Fibroblast of upper back skin (primary cell): ENCODE results near the gene MIA3.
"Not testable (repeated sequence)": the region's sequence is repeated elsewhere in the genome, so short reads cannot be mapped to it uniquely, and the experiment has no call there.

ENCODE experiments used
- DNase-seq: peaks from one replicate; pipeline ENCODE4 v3.0.0-alpha.2; 2013

The MIA3 gene

DNA sequence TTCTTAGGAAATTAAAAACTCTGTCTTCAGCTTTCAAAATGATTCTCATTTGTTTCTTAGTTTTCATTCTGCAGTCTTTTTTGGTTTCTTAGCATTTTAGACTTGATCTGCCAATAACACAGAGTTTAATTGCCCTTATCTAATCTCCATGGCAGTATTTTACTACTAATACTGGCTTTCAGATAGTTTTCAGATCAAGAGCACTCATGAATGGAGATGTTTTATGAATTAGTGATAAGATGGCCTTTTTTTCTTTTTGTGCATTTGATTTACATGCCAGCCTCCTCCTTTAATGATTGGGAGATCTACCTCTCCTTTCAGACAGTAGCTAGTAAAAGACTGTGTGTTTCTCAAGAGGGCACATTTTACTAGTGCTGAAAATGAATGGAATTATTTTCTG lies 5.6 kb downstream of the MIA3 start:
- no peak for DNase-seq

DNA sequence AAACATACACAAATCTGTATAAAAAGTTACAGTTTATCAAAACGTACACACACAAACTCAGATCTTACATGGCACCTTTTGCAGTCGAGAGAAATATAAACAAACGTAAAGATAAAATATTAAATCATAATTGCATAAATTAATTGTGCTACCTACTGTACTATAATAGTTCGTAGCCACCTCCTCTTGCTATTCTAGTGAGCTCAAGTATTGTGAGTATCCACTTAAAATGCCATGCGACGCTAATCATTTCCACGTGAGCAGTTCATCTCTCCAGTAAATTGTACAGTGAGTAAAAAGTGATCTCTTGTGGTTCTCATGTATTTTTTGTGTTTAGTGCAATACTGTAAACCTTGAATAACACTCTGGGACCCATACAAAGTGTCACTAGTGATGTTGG lies 6.3 kb downstream of the MIA3 start:
- DNase-seq, result no peak

DNA sequence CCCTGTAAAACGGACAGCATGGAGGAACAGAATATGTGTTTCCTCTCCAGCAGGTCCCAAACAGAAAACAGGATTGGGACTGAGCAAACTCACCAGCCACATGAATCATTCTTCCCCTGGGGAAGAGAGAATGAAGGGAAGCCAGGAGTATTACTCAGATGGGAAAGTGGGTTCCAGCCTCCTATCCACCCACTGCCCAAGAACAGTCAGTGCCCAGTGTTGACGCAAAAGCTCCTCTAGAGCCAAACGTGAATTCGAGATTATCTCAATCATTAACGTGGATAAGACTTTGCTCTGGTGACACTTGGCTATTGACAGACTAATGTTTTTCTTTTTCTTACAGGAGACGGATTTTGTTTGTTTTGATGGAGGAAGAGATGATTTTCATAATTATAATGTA lies 9.3 kb downstream of the MIA3 start:
- DNase-seq, result no peak

DNA sequence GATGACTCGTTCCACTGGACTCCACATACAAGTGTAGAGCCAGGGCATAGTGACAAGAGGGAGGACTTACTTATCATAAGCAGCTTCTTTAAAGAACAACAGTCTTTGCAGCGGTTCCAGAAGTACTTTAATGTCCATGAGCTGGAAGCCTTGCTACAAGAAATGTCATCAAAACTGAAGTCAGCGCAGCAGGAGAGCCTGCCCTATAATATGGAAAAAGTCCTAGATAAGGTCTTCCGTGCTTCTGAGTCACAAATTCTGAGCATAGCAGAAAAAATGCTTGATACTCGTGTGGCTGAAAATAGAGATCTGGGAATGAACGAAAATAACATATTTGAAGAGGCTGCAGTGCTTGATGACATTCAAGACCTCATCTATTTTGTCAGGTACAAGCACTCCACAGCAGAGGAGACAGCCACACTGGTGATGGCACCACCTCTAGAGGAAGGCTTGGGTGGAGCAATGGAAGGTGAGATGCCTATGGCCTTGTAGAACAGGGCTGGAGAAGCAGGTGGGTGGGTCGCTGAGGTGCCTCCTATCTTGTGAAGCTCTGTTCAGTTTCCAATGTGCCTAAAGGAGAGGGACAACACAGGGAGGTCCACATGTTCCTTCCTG lies 12.1 kb downstream of the MIA3 start:
- DNase-seq, result no peak

DNA sequence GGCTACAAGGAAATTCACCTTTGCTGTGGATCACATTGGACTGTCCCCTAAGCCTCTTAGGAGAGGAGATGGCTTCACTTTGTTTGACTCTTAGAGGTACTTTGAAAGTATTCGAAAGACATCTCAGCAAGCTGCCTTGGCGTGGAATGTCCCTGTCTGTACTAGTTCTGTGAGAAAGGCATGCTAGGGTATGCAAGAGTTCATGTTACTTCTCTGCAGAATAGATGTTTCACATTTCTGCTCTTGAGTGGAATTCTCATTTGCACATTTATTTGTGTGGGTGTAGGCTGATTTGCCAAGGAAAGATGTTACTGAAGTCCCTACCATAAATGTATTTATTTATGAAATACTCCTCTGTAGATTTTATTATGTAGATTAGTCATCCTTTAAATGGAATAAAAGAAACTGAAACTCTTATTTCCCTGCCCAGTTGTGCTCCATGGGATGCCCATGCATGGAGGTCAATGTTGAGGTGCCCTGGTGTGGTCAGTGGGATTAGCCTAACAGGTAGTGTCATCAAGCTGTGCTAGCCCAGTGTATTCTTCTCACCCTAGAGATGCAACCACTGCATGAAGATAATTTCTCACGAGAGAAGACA lies 13.8 kb downstream of the MIA3 start:
- no peak for DNase-seq

DNA sequence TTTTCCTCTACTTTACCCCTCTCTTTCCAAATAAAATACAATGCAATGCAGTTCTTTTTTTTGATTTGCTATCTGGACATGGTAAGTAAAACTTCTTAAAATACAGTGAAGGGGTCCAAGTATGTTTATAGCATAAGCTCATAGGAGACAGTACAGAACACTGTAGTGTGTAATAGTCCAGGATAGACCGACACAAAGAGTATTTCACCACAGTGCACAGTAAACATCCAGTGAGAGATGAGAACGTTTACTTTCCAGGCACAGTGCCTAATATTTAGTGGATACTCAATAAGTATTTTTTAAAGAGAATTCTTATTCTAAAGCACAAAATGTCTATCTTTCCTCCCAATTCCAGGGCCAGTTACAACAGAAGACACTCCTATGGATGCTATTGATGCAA lies 14.9 kb downstream of the MIA3 start:
- no peak for DNase-seq

DNA sequence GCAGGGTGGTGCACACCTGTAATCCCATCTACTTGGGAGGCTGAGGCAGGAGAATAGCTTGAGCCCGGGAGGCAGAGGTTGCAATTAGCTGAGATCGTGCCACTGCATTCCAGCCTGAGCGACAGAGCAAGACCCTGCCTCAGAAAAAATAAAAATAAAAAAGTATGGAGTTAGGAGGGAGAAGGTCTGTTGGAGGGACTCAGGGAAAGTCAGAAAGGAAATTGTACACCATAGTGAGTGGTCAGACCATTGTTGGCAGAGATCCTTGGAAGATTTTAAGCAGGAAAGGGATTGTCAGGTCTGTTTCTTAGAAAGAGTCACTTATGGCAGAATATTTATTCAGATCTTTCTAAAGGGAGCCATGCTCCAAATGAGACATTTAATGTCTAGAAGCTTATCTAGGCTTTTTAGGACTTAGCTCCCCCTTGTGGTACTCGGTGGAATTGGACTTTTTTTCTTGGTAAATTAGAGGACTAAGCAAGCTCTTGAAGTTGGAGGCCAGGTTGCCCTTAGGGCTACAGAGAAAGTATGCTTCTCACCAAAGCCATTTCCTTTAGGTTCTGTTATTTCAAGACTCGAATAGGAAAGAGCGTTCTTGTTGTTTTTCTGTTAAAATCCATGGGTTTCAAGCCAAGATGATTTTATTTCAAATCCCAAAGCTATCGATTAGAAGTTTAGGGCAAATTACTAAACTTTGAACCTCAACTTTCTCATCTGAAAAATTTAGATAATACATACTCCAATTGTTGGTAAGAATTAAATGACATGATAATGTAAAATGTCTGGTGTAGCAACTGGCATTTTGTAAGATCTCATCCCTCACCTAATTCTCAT lies 16.5 kb downstream of the MIA3 start:
- DNase-seq, result peak; percentile 91

DNA sequence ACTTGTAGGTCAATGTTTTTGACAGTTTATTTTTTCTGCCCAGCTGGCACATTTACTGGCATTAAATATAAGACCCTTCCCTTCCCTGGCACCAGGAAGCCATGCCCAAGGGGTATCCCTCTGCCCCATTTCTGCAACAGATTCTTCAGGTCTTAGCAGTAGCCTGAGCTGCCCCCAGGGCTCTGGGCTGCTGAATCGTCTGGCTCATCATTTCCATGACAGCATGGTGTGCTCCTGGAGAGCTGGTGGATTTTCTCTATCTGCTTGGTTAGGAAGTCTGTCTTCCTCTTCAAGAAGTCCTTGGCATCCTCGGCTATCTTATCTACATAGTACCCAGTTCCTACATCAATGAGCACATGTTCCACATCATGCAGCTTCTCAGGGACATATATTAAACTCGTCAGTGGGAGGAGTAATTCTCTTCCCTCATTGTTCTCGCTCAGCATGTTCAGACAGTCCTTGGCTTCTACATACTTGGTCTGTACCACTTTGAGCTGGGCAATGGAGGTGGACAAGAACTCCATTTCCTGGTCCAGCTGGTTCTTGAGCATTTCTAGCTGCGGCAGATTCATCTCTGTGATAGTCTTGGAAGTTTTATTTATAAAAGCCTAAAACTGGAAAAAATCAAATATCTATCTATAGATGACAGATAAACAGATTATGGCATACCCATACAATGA lies 23.5 kb downstream of the MIA3 start:
- no peak for DNase-seq

DNA sequence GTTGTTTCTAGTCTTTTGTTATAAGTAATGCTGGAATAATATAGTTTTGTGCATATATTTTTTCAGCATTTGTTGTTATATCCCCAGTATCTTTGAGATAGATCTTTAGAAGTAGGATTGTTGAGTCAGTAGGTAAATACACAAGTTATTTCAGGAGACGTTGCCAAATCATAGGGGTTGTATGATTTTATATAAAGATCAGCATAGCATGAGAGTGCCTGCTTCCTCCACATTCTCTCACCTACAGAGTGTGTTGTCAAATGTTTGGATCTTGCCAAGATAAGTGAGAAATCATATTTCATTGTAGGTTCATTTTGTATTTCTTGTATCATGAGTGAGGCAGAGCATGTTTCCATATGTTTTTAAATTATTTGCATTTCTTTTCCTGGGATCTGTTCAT lies 24.6 kb downstream of the MIA3 start:
- no peak for DNase-seq

DNA sequence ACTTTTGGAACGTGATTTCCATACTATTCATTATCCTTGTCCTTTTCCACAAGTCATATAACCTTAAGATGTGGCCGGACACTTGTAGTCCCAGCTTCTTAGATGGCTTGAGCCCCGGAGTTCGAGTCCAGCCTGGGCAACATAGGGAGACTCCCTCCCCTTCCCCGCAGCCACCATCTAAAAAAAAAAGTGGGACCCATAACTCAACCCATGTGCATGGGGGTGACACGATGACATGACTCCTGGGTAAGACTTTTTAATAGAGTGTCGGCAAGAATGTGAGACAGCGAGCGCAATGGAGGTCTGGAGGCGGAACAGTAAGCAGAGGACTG lies 25.7 kb downstream of the MIA3 start:
- no peak for DNase-seq

DNA sequence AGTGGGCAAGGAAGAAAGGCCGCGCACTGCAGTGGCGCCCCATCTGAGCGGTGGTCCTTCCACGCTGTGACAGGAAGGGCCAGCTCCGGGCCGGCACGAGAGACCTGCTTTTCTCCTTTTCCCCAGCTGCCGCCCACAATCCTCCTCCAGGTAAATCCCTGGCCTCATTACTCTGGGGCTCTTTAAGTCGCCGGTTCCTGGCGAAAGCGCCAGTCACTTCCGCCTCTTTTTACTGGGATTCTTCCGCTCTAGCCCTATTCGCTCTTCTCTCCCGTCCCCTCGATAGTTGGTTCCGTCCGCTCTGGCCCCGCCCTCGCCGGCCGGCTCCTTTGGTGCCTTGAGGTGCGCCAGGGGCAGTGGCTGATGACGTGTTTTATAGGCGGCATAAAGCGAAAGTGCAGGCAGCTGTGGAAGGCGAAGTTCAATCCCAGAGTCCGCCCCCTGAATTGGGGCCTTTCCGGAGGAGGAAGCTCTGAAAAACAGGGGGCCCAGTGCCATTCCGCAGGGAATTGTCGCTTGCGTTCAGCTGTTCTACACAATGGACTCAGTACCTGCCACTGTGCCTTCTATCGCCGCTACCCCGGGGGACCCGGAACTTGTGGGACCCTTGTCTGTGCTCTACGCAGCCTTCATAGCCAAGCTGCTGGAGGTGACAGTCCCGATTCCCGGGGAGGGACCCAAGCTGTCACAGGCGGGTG lies 26.2 kb downstream of the MIA3 start:
- peak; percentile 98 for DNase-seq

DNA sequence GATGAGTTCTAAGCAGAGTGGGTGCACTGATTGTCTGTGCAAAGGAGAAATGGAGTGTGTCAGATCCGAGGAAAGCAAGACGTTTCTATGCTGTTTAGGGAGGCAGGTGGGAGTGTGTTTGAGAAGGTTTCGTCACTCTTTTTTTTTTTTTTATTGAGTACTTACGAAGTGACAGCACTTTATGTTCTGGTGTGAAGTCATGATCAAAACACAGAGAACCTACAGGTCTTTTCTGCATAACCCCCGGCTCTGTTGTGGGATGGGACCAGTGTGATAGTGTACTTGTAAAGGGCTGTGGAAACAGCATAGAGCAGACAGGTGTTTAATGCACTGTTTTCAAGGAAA lies 26.7 kb downstream of the MIA3 start:
- DNase-seq, result peak; percentile 1

DNA sequence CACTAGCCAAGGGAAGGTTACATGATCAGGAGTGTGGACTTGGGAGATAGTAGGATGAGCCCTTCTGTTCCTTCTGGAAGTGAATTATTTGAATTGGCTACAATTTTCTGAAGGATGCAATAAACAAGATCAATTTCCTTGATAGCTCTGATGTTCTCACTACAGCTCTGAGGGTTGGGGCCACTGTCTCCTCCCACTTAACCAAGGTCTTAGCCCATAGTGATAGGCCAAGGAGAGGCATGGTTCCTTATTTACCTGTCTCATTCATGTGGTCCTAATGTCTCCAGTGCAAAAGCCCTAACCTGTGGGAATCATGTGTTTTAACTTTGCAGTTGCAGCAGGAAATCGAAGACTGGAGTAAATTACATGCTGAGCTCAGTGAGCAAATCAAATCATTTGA lies 34.8 kb downstream of the MIA3 start:
- DNase-seq, result no peak

DNA sequence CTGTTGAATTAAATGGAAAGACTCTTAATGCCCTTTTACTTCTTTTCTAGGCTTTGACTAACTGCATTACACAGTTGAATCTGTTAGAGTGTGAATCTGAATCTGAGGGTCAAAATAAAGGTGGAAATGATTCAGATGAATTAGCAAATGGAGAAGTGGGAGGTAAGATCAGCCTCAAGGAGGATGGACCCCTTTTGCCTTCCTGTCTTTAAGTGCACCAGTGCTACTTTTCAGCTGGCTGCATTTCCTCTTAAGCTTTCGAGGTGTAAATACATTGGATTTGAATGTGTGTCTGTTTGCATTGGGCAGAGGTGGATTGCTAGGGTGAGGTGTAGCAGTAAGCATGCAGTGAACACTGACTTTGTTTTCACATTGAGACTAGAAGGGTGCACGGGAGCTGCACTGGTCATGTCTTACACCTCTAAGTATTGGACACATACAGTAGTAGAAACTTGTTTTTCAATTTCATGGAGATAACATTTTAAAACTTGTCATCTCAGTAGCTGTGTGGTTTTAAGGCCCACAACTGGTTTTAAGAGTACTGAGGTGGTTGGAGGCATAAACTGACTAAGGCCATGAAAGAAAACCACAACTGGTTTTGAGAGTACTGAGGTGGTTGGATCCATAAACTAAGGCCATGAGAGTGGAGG lies 35.4 kb downstream of the MIA3 start:
- DNase-seq, result no peak

DNA sequence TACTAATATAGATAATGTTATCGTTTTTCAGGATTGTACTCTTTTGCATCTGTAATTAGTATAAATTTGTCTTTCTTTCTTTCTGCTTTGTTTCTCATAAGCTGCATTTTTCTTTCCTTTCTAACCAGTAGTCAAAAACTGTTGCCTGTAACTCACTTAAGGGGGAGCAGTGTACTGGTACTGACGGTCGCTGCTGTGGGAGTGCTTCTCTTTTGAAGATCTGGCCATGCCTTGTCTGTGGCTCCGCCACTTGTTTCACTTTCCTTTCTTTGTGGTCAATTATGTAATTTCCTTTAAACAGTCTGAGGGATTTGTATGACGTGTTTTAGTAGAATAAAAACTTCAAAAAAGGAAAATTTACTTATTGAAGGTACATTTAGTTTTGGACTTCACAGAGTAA lies 37.0 kb downstream of the MIA3 start:
- no peak for DNase-seq

DNA sequence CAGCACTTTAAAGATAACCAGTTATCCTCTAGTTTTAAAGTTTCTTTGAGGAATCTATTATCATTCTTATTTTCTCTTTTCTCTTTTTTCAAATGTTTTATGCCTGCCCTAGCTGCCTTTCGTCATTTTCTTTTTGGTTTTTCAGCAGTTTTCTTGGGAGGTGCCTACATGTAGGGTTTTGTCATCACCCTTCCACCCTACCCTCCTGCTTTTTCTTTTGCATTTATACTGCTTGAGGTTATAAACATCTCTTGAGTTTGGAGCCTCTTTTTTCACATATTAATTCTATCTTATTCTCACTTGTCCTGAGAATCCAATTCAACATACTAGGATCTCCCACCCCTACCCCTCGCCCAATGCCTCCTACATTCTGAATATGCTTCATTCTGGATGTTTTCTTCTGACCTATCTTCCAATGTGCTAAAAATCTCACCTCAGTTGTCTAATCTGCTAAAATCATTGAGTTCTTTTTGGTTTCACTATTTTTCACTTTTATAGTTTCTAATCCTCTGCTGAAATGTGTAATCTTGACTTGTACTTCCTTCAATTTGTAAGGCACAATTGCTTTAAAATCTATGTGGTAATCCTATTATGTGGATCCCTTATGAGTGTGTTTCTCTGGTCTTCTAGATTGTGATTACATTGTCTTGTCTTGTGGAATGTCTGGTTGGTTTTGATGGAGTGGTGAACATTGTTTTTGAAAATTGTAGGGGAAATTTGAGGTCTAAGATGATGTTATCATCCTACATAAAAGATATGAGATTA lies 38.7 kb downstream of the MIA3 start:
- DNase-seq, result no peak

DNA sequence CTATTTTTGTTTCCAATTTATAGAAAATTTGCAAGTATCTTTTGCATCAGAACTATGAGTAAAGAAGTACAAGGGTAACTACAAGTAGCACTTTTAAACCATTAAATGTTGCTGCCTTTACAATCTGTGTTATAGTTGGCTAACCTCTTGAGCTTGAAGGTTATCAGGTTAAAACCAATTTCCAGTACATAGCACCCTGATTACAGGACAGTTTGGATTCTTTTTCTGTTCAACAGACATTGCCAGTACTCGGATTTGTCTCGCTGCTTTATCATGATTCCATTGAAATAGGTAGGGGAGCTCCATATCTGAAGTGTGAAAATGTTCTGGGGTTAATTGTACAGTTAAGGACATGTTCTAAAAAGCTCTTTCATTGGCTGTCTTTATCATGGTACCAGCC lies 40.0 kb downstream of the MIA3 start:
- no peak for DNase-seq

DNA sequence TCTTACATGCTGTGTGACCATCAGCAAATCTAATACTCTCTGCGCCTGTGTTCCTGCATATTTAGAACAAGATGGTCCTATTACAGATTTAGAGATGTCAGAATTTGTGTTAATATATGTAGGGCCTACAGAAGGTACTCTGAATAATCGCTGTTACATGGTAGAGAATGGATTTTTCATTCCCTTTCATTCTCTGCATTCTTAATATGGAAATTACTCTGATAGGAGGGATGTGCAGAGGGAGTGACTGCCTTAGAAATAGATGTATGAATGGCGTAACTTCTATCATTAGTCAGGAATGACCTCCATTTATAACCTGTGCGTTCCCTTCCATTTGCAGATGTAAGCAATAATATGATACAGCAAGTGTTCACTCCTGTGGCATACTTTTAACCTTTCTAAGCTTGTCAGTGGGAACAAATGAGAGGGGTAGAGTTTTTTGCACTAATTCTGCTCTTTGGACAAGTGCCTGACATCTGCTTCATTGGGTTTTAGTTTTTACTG lies 45.6 kb downstream of the MIA3 start:
- DNase-seq, result no peak

DNA sequence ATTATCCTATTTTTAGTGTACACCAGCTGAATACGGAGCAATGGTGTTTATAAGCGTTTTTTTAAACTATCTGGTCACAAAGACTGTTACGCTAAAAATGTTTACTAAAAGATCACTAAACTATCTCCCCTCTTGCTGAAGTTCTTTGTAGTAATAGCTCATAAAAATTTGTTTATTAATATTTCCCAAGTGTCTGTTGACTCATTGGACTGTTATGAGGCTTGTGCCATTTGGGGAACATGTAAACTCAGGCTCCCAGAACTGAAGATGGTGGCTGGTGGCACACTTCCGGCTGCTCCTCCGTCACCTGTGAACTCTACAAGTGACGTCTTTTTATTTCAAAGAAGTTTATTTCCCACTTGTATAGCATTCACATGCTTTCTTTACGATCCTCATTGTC lies 48.1 kb downstream of the MIA3 start:
- DNase-seq, result no peak

DNA sequence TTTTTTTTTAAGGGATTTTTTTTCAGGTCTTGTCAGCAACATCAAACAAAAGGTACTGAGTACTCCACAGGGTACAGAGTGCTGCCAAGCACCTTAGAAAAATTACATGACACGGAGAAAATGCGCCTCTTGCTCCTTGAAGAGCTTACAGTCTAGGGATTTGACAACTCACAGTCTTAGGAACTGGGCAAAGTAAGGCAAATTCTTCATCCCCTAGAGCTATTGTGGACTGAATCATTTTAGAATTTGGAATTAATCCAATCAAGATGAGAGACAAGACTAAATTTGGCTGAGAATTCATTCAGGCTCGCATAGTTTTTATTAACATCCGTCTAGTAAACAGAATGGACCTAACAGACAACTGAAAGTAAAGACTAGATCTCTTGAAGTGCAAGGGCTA lies 50.3 kb downstream of the MIA3 start:
- not testable (repeated sequence) for DNase-seq

DNA sequence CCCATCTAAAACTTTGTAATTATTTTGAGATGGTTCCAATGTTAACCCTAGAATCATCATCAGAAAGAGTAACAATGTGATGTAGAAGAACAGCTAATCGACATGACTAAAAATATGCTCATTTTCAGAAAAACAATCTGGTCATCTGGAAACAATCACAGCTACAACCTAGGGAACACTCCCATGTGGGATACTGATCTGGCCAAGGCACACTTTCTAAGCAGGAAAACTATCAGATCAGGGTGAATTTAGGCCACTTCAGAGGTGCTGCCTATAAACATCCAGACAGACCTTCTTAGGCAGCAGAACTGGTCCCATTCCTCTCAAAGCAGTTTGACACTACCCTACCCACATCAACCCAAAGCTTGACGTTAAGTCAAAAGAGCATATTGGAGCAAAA lies 51.2 kb downstream of the MIA3 start:
- not testable (repeated sequence) for DNase-seq

DNA sequence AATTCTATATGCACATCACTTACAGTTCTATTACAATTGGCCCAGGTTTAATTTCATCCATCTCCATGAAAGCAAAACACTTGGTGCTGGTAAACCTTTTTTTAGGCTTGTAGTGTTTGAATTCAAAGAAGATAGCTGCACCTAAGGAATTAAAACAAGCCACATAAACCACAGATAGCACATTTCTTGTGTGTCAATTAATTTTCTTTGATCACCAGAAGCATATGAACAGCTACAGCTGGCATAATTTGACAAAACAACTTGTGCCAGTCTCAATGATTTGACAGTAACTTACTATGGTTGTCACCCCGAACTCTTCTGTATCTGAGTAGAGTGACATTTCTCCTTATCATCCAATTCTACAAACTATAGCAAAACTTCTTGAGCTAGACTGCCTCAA lies 52.2 kb downstream of the MIA3 start:
- DNase-seq, result no peak
